Neural cell (in vitro differentiated cells): ENCODE data around the gene SULT4A1. TPM values are rescaled to one million over a fixed set of nuclear protein-coding genes. Genes with fewer than 3 reads are reported as not detected.

Source experiments
- H2AFZ ChIP-seq: fragments of 200-600, 300-800 bp; sonication (generic), shearing (Covaris generic); 2 replicates; pipeline ENCODE4 v1.6.0; 2014; ENCODE audit warnings: low read depth, mild to moderate bottlenecking, antibody characterized with exemption, low read length, moderate library complexity
- H3F3A ChIP-seq: fragments of 200-600 bp; shearing (Covaris generic); 2 replicates; pipeline ENCODE4 v1.6.1; 2016; ENCODE audit warnings: mild to moderate bottlenecking, moderate library complexity, mixed read lengths, antibody characterized with exemption, low read length; ENCODE audit not compliant: insufficient read depth, poor library complexity, severe bottlenecking
- H3K27ac ChIP-seq: fragments of 200-600, 300-800 bp; sonication (generic), shearing (Covaris generic); 2 replicates; pipeline ENCODE4 v1.5.1; 2014; ENCODE audit warnings: mild to moderate bottlenecking, low read length, moderate library complexity
- H3K27me3 ChIP-seq: fragments of 300-800, 200-600 bp; sonication (generic), shearing (Covaris generic); 2 replicates; pipeline ENCODE4 v1.6.0; 2014; ENCODE audit warnings: mild to moderate bottlenecking, low read depth, low read length, moderate library complexity; ENCODE audit not compliant: insufficient read depth
- H3K36me3 ChIP-seq: fragments of 300-800, 200-600 bp; sonication (generic), shearing (Covaris generic); 2 replicates; pipeline ENCODE4 v1.5.1; 2014; ENCODE audit warnings: mild to moderate bottlenecking, antibody characterized with exemption, low read length, moderate library complexity; ENCODE audit not compliant: insufficient read depth
- H3K4me2 ChIP-seq: fragments of 300-800, 200-600 bp; sonication (generic), shearing (Covaris generic); 2 replicates; pipeline ENCODE4 v1.6.0; 2014; ENCODE audit warnings: mild to moderate bottlenecking, low read length
- H3K4me3 ChIP-seq: fragments of 300-800, 200-600 bp; sonication (generic), shearing (Covaris generic); 2 replicates; pipeline ENCODE4 v1.5.1; 2014; ENCODE audit warnings: mild to moderate bottlenecking, low read length, moderate library complexity
- H3K79me2 ChIP-seq: fragments of 200-600 bp; shearing (Covaris generic); replicated peaks from 2 replicates; pipeline ENCODE4 v1.6.0; 2014; ENCODE audit warnings: mild to moderate bottlenecking, low read length, moderate library complexity; ENCODE audit not compliant: insufficient read depth
- H3K9ac ChIP-seq: fragments of 300-800, 200-600 bp; sonication (generic), shearing (Covaris generic); 2 replicates; pipeline ENCODE4 v1.6.1; 2016; ENCODE audit warnings: mild to moderate bottlenecking, low read length, mixed read lengths
- H3K9me2 ChIP-seq: fragments of 200-600 bp; shearing (Covaris generic); 2 replicates; pipeline ENCODE4 v1.6.1; 2016; ENCODE audit warnings: mild to moderate bottlenecking, low read length, mixed read lengths; ENCODE audit not compliant: insufficient read depth
- H3K9me3 ChIP-seq: fragments of 200-600, 300-800 bp; sonication (generic), shearing (Covaris generic); 2 replicates; pipeline ENCODE4 v1.6.1; 2016; ENCODE audit warnings: mild to moderate bottlenecking, mixed run types, low read length, moderate library complexity, mixed read lengths
- H4K20me1 ChIP-seq: fragments of 200-600 bp; shearing (Covaris generic); 2 replicates; pipeline ENCODE4 v1.6.1; 2016; ENCODE audit warnings: mild to moderate bottlenecking, mixed run types; ENCODE audit not compliant: insufficient read depth
- EP300 ChIP-seq: fragments of 450-650 bp; conservative IDR thresholded peaks from 2 replicates; pipeline ENCODE4 v1.6.1; 2014; ENCODE audit warnings: antibody characterized with exemption, mild to moderate bottlenecking, moderate library complexity; ENCODE audit not compliant: poor library complexity, severe bottlenecking
- EZH2 ChIP-seq: fragments of 200-600, 300-800 bp; shearing (Covaris generic), sonication (generic); IDR thresholded peaks from 2 replicates; pipeline ENCODE4 v1.6.1; 2014; ENCODE audit warnings: antibody characterized with exemption, low read length, borderline replicate concordance, mild to moderate bottlenecking; ENCODE audit not compliant: insufficient read depth, poor library complexity, severe bottlenecking
- MXI1 ChIP-seq: fragments of 450-650 bp; conservative IDR thresholded peaks from 2 replicates; pipeline ENCODE4 v1.6.1; 2014; ENCODE audit warnings: antibody characterized with exemption, mild to moderate bottlenecking; ENCODE audit not compliant: poor library complexity, severe bottlenecking
- POLR2AphosphoS5 ChIP-seq: IDR thresholded peaks from 2 replicates; pipeline ENCODE4 v1.6.1; 2012
- RAD21 ChIP-seq: fragments of 450-650 bp; conservative IDR thresholded peaks from 2 replicates; pipeline ENCODE4 v1.6.1; 2014; ENCODE audit warnings: antibody characterized with exemption, mild to moderate bottlenecking, moderate library complexity
- REST ChIP-seq: IDR thresholded peaks from 2 replicates; pipeline ENCODE4 v1.6.1; 2012; ENCODE audit warnings: borderline replicate concordance
- SMC3 ChIP-seq: fragments of 450-650 bp; conservative IDR thresholded peaks from 2 replicates; pipeline ENCODE4 v1.6.1; 2014; ENCODE audit warnings: antibody characterized with exemption, mild to moderate bottlenecking, moderate library complexity; ENCODE audit not compliant: poor library complexity
- TAF1 ChIP-seq: IDR thresholded peaks from 2 replicates; pipeline ENCODE4 v1.6.1; 2012; ENCODE audit warnings: low read depth
- polyA plus RNA-seq: library from polyadenylated mRNA; depleted of rRNA; stranded (reverse); fragments of >200 nt; gene quantifications from 2 replicates; pipeline ENCODE4 v1.2.3, GENCODE V29; 2014
- TF ChIP-seq, protein P1 (sequence below): fragments of 450-650 bp; IDR thresholded peaks from 2 replicates; pipeline ENCODE4 v1.5.1; 2014; ENCODE audit warnings: antibody characterized with exemption, mild to moderate bottlenecking, moderate library complexity; ENCODE audit not compliant: poor library complexity, severe bottlenecking

Gene SULT4A1
- polyA plus RNA-seq, 1 donor from 2014 or later = 182 TPM

- H3F3A ChIP-seq = no peaks in the 10 kb centered on the region
- H2AFZ ChIP-seq = no peak overlapping the region
- H3K79me2 ChIP-seq = no peaks in the 10 kb centered on the region
- TF ChIP-seq REST = no peak
- TF ChIP-seq MXI1 = no peak
- TF ChIP-seq, protein P1, sequence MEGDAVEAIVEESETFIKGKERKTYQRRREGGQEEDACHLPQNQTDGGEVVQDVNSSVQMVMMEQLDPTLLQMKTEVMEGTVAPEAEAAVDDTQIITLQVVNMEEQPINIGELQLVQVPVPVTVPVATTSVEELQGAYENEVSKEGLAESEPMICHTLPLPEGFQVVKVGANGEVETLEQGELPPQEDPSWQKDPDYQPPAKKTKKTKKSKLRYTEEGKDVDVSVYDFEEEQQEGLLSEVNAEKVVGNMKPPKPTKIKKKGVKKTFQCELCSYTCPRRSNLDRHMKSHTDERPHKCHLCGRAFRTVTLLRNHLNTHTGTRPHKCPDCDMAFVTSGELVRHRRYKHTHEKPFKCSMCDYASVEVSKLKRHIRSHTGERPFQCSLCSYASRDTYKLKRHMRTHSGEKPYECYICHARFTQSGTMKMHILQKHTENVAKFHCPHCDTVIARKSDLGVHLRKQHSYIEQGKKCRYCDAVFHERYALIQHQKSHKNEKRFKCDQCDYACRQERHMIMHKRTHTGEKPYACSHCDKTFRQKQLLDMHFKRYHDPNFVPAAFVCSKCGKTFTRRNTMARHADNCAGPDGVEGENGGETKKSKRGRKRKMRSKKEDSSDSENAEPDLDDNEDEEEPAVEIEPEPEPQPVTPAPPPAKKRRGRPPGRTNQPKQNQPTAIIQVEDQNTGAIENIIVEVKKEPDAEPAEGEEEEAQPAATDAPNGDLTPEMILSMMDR = no peak
- no peak for TF ChIP-seq TAF1
- TF ChIP-seq POLR2AphosphoS5 = no peak
- TF ChIP-seq RAD21 = no peak
- no peak for TF ChIP-seq SMC3
- TF ChIP-seq EZH2 = no peak
- TF ChIP-seq EP300 = no peak
- no peak overlapping the region for H3K4me2 ChIP-seq
- no peak overlapping the region for H3K4me3 ChIP-seq
- no peaks in the 10 kb centered on the region for H3K36me3 ChIP-seq
- H3K27me3 ChIP-seq = no peaks in the 10 kb centered on the region
- no peaks in the 10 kb centered on the region for H4K20me1 ChIP-seq
- no peak overlapping the region for H3K9ac ChIP-seq
- no peaks in the 10 kb centered on the region for H3K9me3 ChIP-seq
- H3K27ac ChIP-seq = no peak overlapping the region
- no peaks in the 10 kb centered on the region for H3K9me2 ChIP-seq
Measured at GRCh38 chr22:43844560-43845545, 17.5 kb downstream of the SULT4A1 start.

DNA sequence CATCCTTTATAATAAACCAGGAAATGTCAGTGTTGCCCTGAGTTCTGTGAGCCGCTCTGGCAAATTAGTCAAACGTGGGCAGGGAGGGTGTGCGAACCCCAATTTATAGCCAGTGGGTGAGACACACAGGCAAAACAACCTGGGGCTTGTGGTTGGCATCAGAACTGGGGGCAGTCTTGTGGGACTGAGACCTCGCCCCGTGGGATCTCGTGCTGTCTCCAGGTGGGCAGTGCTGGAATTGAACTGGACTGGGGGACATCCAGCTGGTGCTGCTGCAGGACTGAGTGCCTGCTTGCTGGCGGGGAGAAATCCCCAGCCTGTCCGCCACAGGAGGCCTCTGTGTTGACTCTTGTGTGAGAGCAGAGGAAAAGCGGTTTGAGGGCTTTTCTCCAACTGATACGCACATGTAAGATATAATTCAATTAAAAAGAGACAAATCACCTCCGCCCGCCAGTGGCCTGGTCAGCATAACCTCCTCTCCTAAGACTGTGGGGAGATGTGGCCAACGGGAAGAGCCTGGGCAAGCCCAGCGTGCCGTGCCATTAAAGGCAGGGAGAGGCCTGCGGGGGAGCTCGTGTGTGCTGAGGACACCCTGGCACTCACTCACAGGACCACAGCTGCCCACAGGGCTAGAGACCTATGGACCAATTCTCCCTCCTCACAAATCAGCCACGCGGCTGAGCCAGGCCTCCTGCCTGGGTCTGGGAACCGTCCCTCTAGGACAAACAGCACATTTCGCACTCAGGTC lies 18.4 kb downstream of the SULT4A1 start:
- Histone ChIP-seq H3K27me3 (no peaks in the 10 kb centered on the region), H3K9me3 (no peaks in the 10 kb centered on the region), H2AFZ (no peak overlapping the region), H3K9ac (no peak overlapping the region), H3K9me2 (no peaks in the 10 kb centered on the region), H3K79me2 (no peaks in the 10 kb centered on the region), H3K4me3 (no peak overlapping the region), H3K4me2 (no peak overlapping the region), H3K27ac (no peak overlapping the region), H3F3A (no peaks in the 10 kb centered on the region), H4K20me1 (no peaks in the 10 kb centered on the region), H3K36me3 (no peaks in the 10 kb centered on the region)
- no peak for TF ChIP-seq SMC3
- no peak for TF ChIP-seq EZH2
- no peak for TF ChIP-seq MXI1
- no peak for TF ChIP-seq REST
- TF ChIP-seq TAF1 = no peak
- TF ChIP-seq POLR2AphosphoS5 = no peak
- no peak for TF ChIP-seq EP300
- no peak for TF ChIP-seq RAD21
